CD8-positive, alpha-beta memory T cell (primary cell): ENCODE data around the gene TMTC1. TPM values are rescaled to one million over a fixed set of nuclear protein-coding genes. Genes with fewer than 3 reads are reported as not detected.

Experiments used
- CTCF ChIA-PET: fragments of 350-600 bp; sonication (Branson Sonifier 250); formaldehyde crosslinking; loops from one replicate; lab custom pipeline; 2021; ENCODE audit warnings: antibody characterized with exemption; lab: Charles Lee
- POLR2A ChIA-PET: fragments of 350-600 bp; sonication (Branson Sonifier 250); formaldehyde crosslinking; loops from one replicate; lab custom pipeline; 2021; ENCODE audit warnings: antibody characterized with exemption; lab: Charles Lee
- DNase-seq, 5 donors: peaks; one replicate each; pipeline versions ENCODE4 v3.0.0 to v3.0.0-alpha.2; 2020 to 2022; ENCODE audit warnings: mixed read lengths in 1 of 5
- H3K27ac ChIP-seq: one replicate; pipeline ENCODE4 v1.7.0; 2013; ENCODE audit warnings: low read depth, mild to moderate bottlenecking, low read length, moderate library complexity
- H3K27me3 ChIP-seq: 2 replicates; pipeline ENCODE4 v1.7.0; 2013; ENCODE audit warnings: low read length, mild to moderate bottlenecking; ENCODE audit not compliant: insufficient read depth, poor library complexity, severe bottlenecking
- H3K36me3 ChIP-seq: 2 replicates; pipeline ENCODE4 v1.7.0; 2013; ENCODE audit warnings: mild to moderate bottlenecking, low read length, moderate library complexity; ENCODE audit not compliant: insufficient read depth
- H3K4me1 ChIP-seq: 2 replicates; pipeline ENCODE4 v1.7.0; 2013; ENCODE audit warnings: mild to moderate bottlenecking, low read length, moderate library complexity; ENCODE audit not compliant: insufficient read depth
- H3K4me3 ChIP-seq: 2 replicates; pipeline ENCODE4 v1.7.0; 2013; ENCODE audit warnings: mild to moderate bottlenecking, low read length
- H3K9me3 ChIP-seq: 2 replicates; pipeline ENCODE4 v1.7.0; 2013; ENCODE audit warnings: mild to moderate bottlenecking, low read length
- H3K27ac Mint-ChIP-seq, 8 donors: one replicate each; pipeline ENCODE4 v1.8.0; 2020 to 2021; ENCODE audit warnings: mixed read lengths in 8 of 8, mild to moderate bottlenecking in 6 of 8, inconsistent platforms in 3 of 8, moderate library complexity in 3 of 8
- H3K27me3 Mint-ChIP-seq, 2 donors: one replicate each; pipeline ENCODE4 v1.8.0; 2020 to 2021; ENCODE audit warnings: mixed read lengths in 2 of 2, mild to moderate bottlenecking in 1 of 2, moderate library complexity in 1 of 2
- H3K36me3 Mint-ChIP-seq, 3 donors: one replicate each; pipeline ENCODE4 v1.8.0; 2020 to 2021; ENCODE audit warnings: mixed read lengths in 3 of 3, inconsistent platforms in 1 of 3, mild to moderate bottlenecking in 1 of 3
- H3K4me1 Mint-ChIP-seq, 3 donors: one replicate each; pipeline ENCODE4 v1.8.0; 2020 to 2021; ENCODE audit warnings: mixed read lengths in 3 of 3, inconsistent platforms in 1 of 3, mild to moderate bottlenecking in 1 of 3
- H3K4me3 Mint-ChIP-seq, 7 donors: one replicate each; pipeline ENCODE4 v1.8.0; 2020 to 2021; ENCODE audit warnings: mixed read lengths in 7 of 7, mild to moderate bottlenecking in 6 of 7, moderate library complexity in 4 of 7, inconsistent platforms in 2 of 7
- H3K9me3 Mint-ChIP-seq, 5 donors: one replicate each; pipeline ENCODE4 v1.8.0; 2020 to 2022; ENCODE audit warnings: mixed read lengths in 5 of 5, mild to moderate bottlenecking in 3 of 5, moderate library complexity in 2 of 5, inconsistent platforms in 1 of 5
- polyA plus RNA-seq: library from polyadenylated mRNA; unstranded; fragments of 300-500 nt; fragmentation: Illumina TruSeq; gene quantifications from one replicate; pipeline ENCODE4 v1.2.3, GENCODE V29; 2021
- total RNA-seq, 2 experiments: library from RNA; stranded (reverse); gene quantifications; one replicate each; pipeline ENCODE4 v1.2.3, GENCODE V29; 2021

Gene TMTC1
- total and polyA plus RNA-seq, 3 experiments from 2014 or later: not detected

- Histone ChIP-seq H3K4me1 (no peaks in the 10 kb centered on the region), H3K9me3 (no peaks in the 10 kb centered on the region), H3K4me3 (no peak overlapping the region), H3K27ac (no peak overlapping the region), H3K36me3 (no peaks in the 10 kb centered on the region), H3K27me3 (no peaks in the 10 kb centered on the region)
- DNase-seq: no peak
- Mint-ChIP-seq H3K4me1 (no peaks in the 10 kb centered on the region), H3K36me3 (peaks cover 0 to 2% (median 0%) of the 10 kb centered on the region in 3 donors), H3K9me3 (no peaks in the 10 kb centered on the region), H3K4me3 (no peak overlapping the region), H3K27me3 (peaks cover 0 to 4% of the 10 kb centered on the region in 2 donors), H3K27ac (no peak overlapping the region)
- ChIA-PET CTCF (no interaction called here), POLR2A (no interaction called here)
Observed at GRCh38 chr12:29733501-29733900, 50.2 kb downstream of the TMTC1 start.

GRCh38 chr12:29733060-29733459, 50.7 kb downstream of the TMTC1 start:
- H3K36me3 ChIP-seq: no peaks in the 10 kb centered on the region
- no peaks in the 10 kb centered on the region for H3K9me3 ChIP-seq
- no peaks in the 10 kb centered on the region for H3K4me1 ChIP-seq
- no peak overlapping the region for H3K4me3 Mint-ChIP-seq
- H3K4me3 ChIP-seq: no peak overlapping the region
- H3K27ac Mint-ChIP-seq: no peak overlapping the region
- H3K27ac ChIP-seq: no peak overlapping the region
- H3K4me1 Mint-ChIP-seq: no peaks in the 10 kb centered on the region
- H3K27me3 Mint-ChIP-seq: peaks cover 0 to 4% of the 10 kb centered on the region in 2 donors
- ChIA-PET POLR2A (no interaction called here), CTCF (no interaction called here)
- H3K9me3 Mint-ChIP-seq: peaks cover 0 to 2% (median 0%) of the 10 kb centered on the region in 5 donors
- H3K36me3 Mint-ChIP-seq: peaks cover 0 to 2% (median 0%) of the 10 kb centered on the region in 3 donors
- no peak for DNase-seq
- no peaks in the 10 kb centered on the region for H3K27me3 ChIP-seq

GRCh38 chr12:29732593-29732992, 51.1 kb downstream of the TMTC1 start:
- peaks cover 0 to 2% (median 0%) of the 10 kb centered on the region in 3 donors for H3K36me3 Mint-ChIP-seq
- H3K4me1 ChIP-seq: no peaks in the 10 kb centered on the region
- H3K4me3 ChIP-seq: no peak overlapping the region
- no peak overlapping the region for H3K27ac ChIP-seq
- peaks cover 0 to 2% (median 0%) of the 10 kb centered on the region in 5 donors for H3K9me3 Mint-ChIP-seq
- H3K9me3 ChIP-seq: no peaks in the 10 kb centered on the region
- ChIA-PET POLR2A (no interaction called here), CTCF (no interaction called here)
- no peak overlapping the region for H3K4me3 Mint-ChIP-seq
- H3K27ac Mint-ChIP-seq: no peak overlapping the region
- H3K27me3 ChIP-seq: no peaks in the 10 kb centered on the region
- no peak for DNase-seq
- no peaks in the 10 kb centered on the region for H3K4me1 Mint-ChIP-seq
- H3K27me3 Mint-ChIP-seq: peaks cover 0 to 4% of the 10 kb centered on the region in 2 donors
- no peaks in the 10 kb centered on the region for H3K36me3 ChIP-seq

GRCh38 chr12:29732191-29732590, 51.6 kb downstream of the TMTC1 start:
- H3K4me1 ChIP-seq: no peaks in the 10 kb centered on the region
- no peak overlapping the region for H3K4me3 Mint-ChIP-seq
- peaks cover 0 to 2% (median 0%) of the 10 kb centered on the region in 3 donors for H3K36me3 Mint-ChIP-seq
- POLR2A ChIA-PET: no interaction called here
- H3K27ac ChIP-seq: no peak overlapping the region
- H3K4me1 Mint-ChIP-seq: no peaks in the 10 kb centered on the region
- H3K9me3 Mint-ChIP-seq: peaks cover 0 to 2% (median 0%) of the 10 kb centered on the region in 5 donors
- H3K36me3 ChIP-seq: no peaks in the 10 kb centered on the region
- peaks cover 0 to 4% of the 10 kb centered on the region in 2 donors for H3K27me3 Mint-ChIP-seq
- no peak overlapping the region for H3K4me3 ChIP-seq
- H3K9me3 ChIP-seq: no peaks in the 10 kb centered on the region
- no peak overlapping the region for H3K27ac Mint-ChIP-seq
- no peaks in the 10 kb centered on the region for H3K27me3 ChIP-seq
- DNase-seq: no peak
- CTCF ChIA-PET: no interaction called here

GRCh38 chr12:29731591-29731990, 52.2 kb downstream of the TMTC1 start:
- ChIA-PET CTCF (no interaction called here), POLR2A (no interaction called here)
- H3K36me3 Mint-ChIP-seq: peaks cover 0 to 2% (median 0%) of the 10 kb centered on the region in 3 donors

GRCh38 chr12:29730481-29730880, 53.3 kb downstream of the TMTC1 start:
- H3K4me1 ChIP-seq: no peaks in the 10 kb centered on the region
- no peaks in the 10 kb centered on the region for H3K36me3 ChIP-seq
- no peaks in the 10 kb centered on the region for H3K27me3 ChIP-seq
- Mint-ChIP-seq H3K27ac (no peak overlapping the region), H3K9me3 (peaks cover 0 to 2% (median 0%) of the 10 kb centered on the region in 5 donors), H3K4me1 (no peaks in the 10 kb centered on the region), H3K4me3 (no peak overlapping the region), H3K36me3 (no peaks in the 10 kb centered on the region), H3K27me3 (peaks cover 3 to 4% of the 10 kb centered on the region in 2 donors)
- POLR2A ChIA-PET: no interaction called here
- CTCF ChIA-PET: no interaction called here
- no peaks in the 10 kb centered on the region for H3K9me3 ChIP-seq
- H3K27ac ChIP-seq: no peak overlapping the region
- no peak overlapping the region for H3K4me3 ChIP-seq
- DNase-seq: no peak

More at GRCh38 chr12:29731591-29731990, 52.2 kb downstream of the TMTC1 start:
- no peak overlapping the region for H3K4me3 Mint-ChIP-seq
- H3K4me3 ChIP-seq: no peak overlapping the region
- peaks cover 2 to 4% of the 10 kb centered on the region in 2 donors for H3K27me3 Mint-ChIP-seq
- H3K4me1 ChIP-seq: no peaks in the 10 kb centered on the region
- no peaks in the 10 kb centered on the region for H3K36me3 ChIP-seq
- peaks cover 0 to 2% (median 0%) of the 10 kb centered on the region in 5 donors for H3K9me3 Mint-ChIP-seq
- H3K27ac Mint-ChIP-seq: no peak overlapping the region
- no peak overlapping the region for H3K27ac ChIP-seq
- H3K9me3 ChIP-seq: no peaks in the 10 kb centered on the region
- no peaks in the 10 kb centered on the region for H3K27me3 ChIP-seq
- no peak for DNase-seq
- H3K4me1 Mint-ChIP-seq: no peaks in the 10 kb centered on the region

GRCh38 chr12:29728030-29728429, 55.7 kb downstream of the TMTC1 start:
- no peaks in the 10 kb centered on the region for H3K4me1 Mint-ChIP-seq
- CTCF ChIA-PET: no interaction called here

GRCh38 chr12:29726741-29727348, 56.9 kb downstream of the TMTC1 start:
- POLR2A ChIA-PET: no interaction called here
- H3K4me3 Mint-ChIP-seq: no peak overlapping the region
- Histone ChIP-seq H3K27ac (no peak overlapping the region), H3K27me3 (no peaks in the 10 kb centered on the region), H3K9me3 (no peaks in the 10 kb centered on the region), H3K4me1 (no peaks in the 10 kb centered on the region), H3K36me3 (no peaks in the 10 kb centered on the region), H3K4me3 (no peak overlapping the region)
- peaks cover 0 to 2% (median 0%) of the 10 kb centered on the region in 5 donors for H3K9me3 Mint-ChIP-seq
- H3K4me1 Mint-ChIP-seq: no peaks in the 10 kb centered on the region
- no peak for DNase-seq
- no peaks in the 10 kb centered on the region for H3K36me3 Mint-ChIP-seq
- no peak overlapping the region for H3K27ac Mint-ChIP-seq
- H3K27me3 Mint-ChIP-seq: peaks cover 3 to 4% of the 10 kb centered on the region in 2 donors
- CTCF ChIA-PET: no interaction called here

More at GRCh38 chr12:29728030-29728429, 55.7 kb downstream of the TMTC1 start:
- no peak overlapping the region for H3K27ac ChIP-seq
- H3K4me3 ChIP-seq: no peak overlapping the region
- no peaks in the 10 kb centered on the region for H3K36me3 Mint-ChIP-seq
- H3K9me3 ChIP-seq: no peaks in the 10 kb centered on the region
- H3K27ac Mint-ChIP-seq: no peak overlapping the region
- DNase-seq: no peak
- no peaks in the 10 kb centered on the region for H3K27me3 ChIP-seq
- POLR2A ChIA-PET: no interaction called here
- H3K4me3 Mint-ChIP-seq: no peak overlapping the region
- H3K27me3 Mint-ChIP-seq: peaks cover 3 to 4% of the 10 kb centered on the region in 2 donors
- H3K9me3 Mint-ChIP-seq: peaks cover 0 to 2% (median 0%) of the 10 kb centered on the region in 5 donors
- no peaks in the 10 kb centered on the region for H3K4me1 ChIP-seq
- no peaks in the 10 kb centered on the region for H3K36me3 ChIP-seq
